22Rv1 (cell line): ENCODE data around the gene AFF1.

ENCODE experiments used
- ZFX ChIP-seq: fragments of 450-650 bp; IDR thresholded peaks from 2 replicates; pipeline ENCODE4 v1.6.1; 2017; ENCODE audit warnings: antibody characterized with exemption, borderline replicate concordance
- TF ChIP-seq, protein P1 (sequence below): fragments of 450-650 bp; IDR thresholded peaks from 2 replicates; pipeline ENCODE4 v1.5.1; 2017; ENCODE audit warnings: mild to moderate bottlenecking

DNA sequence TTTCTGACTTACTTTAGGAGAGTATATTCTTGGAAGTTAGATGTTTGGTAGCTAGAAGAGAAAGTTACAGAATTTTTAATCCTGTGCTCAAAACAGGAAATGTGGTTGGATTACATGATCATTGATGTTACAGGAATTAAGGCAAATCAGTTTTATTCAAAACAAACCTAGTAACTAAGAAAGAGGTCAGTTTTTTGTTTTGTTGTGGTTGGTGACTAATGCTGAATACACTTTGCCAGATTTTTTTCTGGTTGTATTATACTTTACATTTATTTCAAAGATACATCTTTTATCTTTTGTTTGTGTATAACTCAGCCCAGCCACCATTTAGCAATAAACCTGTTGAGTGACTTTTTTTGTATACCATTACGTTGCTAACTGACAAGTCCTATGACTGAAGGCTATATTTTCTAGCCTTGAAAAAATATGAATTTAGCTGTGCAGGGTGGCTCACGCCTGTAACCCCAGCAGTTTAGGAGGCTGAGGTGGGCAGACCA lies 168.9 kb downstream of the AFF1 start:
- TF ChIP-seq, protein P1, sequence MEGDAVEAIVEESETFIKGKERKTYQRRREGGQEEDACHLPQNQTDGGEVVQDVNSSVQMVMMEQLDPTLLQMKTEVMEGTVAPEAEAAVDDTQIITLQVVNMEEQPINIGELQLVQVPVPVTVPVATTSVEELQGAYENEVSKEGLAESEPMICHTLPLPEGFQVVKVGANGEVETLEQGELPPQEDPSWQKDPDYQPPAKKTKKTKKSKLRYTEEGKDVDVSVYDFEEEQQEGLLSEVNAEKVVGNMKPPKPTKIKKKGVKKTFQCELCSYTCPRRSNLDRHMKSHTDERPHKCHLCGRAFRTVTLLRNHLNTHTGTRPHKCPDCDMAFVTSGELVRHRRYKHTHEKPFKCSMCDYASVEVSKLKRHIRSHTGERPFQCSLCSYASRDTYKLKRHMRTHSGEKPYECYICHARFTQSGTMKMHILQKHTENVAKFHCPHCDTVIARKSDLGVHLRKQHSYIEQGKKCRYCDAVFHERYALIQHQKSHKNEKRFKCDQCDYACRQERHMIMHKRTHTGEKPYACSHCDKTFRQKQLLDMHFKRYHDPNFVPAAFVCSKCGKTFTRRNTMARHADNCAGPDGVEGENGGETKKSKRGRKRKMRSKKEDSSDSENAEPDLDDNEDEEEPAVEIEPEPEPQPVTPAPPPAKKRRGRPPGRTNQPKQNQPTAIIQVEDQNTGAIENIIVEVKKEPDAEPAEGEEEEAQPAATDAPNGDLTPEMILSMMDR: no peak
- TF ChIP-seq ZFX: no peak
